ENCODE measurements around the gene NEUROD4.

- no peak for TF ChIP-seq CTCF (IDR thresholded peaks at IDR 0.05)
- no peak for TF ChIP-seq RFX5 (IDR thresholded peaks at IDR 0.05; ENCODE audit: low read length)
- no peak for TF ChIP-seq GABPA (IDR thresholded peaks at IDR 0.05; ENCODE audit: low read depth)
- no peak for TF ChIP-seq CHD2 (IDR thresholded peaks at IDR 0.05; ENCODE audit: low read length, partially characterized antibody)
- no peak for TF ChIP-seq ZBTB33 (IDR thresholded peaks at IDR 0.05; ENCODE audit: borderline replicate concordance, low read depth)
- TF ChIP-seq POLR2AphosphoS5 (IDR thresholded peaks at IDR 0.05; ENCODE audit: low read depth, low read length), result no peak
- no peak for TF ChIP-seq REST (IDR thresholded peaks at IDR 0.05; ENCODE audit: low read depth, low read length)
- TF ChIP-seq USF2 (IDR thresholded peaks at IDR 0.05; ENCODE audit: borderline replicate concordance, low read depth, low read length), result no peak
- TF ChIP-seq TAF1 (IDR thresholded peaks at IDR 0.05; ENCODE audit: borderline replicate concordance, low read depth, low read length), result no peak
- TF ChIP-seq TEAD4 (IDR thresholded peaks at IDR 0.05; ENCODE audit: borderline replicate concordance, insufficient read depth), result no peak
Measured at GRCh38 chr12:54975272-54975671, 44.5 kb upstream of the NEUROD4 start.

Measured in SK-N-SH (cell line).